OCI-LY1 (cell line): ENCODE data around the gene PDE9A.

Experiments used
- H2AFZ ChIP-seq: fragments of 200-600 bp; sonication (generic), shearing (Covaris generic); 2 replicates; pipeline ENCODE4 v1.6.0; 2014; ENCODE audit warnings: antibody characterized with exemption, mild to moderate bottlenecking, low read length
- H3F3A ChIP-seq: fragments of 200-600 bp; sonication (generic), shearing (Covaris generic); 2 replicates; pipeline ENCODE4 v1.6.0; 2014; ENCODE audit warnings: mild to moderate bottlenecking, antibody characterized with exemption, low read length, moderate library complexity; ENCODE audit not compliant: insufficient read depth
- H3K27ac ChIP-seq: fragments of 200-600 bp; sonication (generic); 2 replicates; pipeline ENCODE4 v1.5.1; 2014; ENCODE audit warnings: low read length, mixed run types, mild to moderate bottlenecking, low read depth; ENCODE audit not compliant: poor library complexity, severe bottlenecking
- H3K27me3 ChIP-seq: fragments of 200-600 bp; sonication (generic); 2 replicates; pipeline ENCODE4 v1.6.0; 2014; ENCODE audit warnings: antibody characterized with exemption, mild to moderate bottlenecking, low read length, moderate library complexity; ENCODE audit not compliant: insufficient read depth
- H3K36me3 ChIP-seq: fragments of 200-600 bp; sonication (generic); 2 replicates; pipeline ENCODE4 v1.6.1; 2014; ENCODE audit warnings: mild to moderate bottlenecking, antibody characterized with exemption, low read length, moderate library complexity, mixed read lengths; ENCODE audit not compliant: insufficient read depth
- H3K4me1 ChIP-seq: fragments of 200-600 bp; sonication (generic); 2 replicates; pipeline ENCODE4 v1.5.1; 2014; ENCODE audit warnings: mild to moderate bottlenecking, low read length, moderate library complexity; ENCODE audit not compliant: insufficient read depth, severe bottlenecking
- H3K4me2 ChIP-seq: fragments of 200-600 bp; sonication (generic), shearing (Covaris generic); 2 replicates; pipeline ENCODE4 v1.6.1; 2014; ENCODE audit warnings: low read length
- H3K4me3 ChIP-seq: fragments of 200-600 bp; sonication (generic); 2 replicates; pipeline ENCODE4 v1.5.1; 2014; ENCODE audit warnings: low read length, low read depth, mild to moderate bottlenecking, mixed read lengths; ENCODE audit not compliant: poor library complexity, severe bottlenecking
- H3K79me2 ChIP-seq: fragments of 200-600 bp; shearing (Covaris generic); 2 replicates; pipeline ENCODE4 v1.6.1; 2016; ENCODE audit warnings: mixed run types, low read length, mixed read lengths; ENCODE audit not compliant: insufficient read depth
- H3K9ac ChIP-seq: fragments of 200-600 bp; sonication (generic), shearing (Covaris generic); 2 replicates; pipeline ENCODE4 v1.6.1; 2014; ENCODE audit warnings: mild to moderate bottlenecking, low read length, mixed read lengths
- H3K9me2 ChIP-seq: fragments of 200-600 bp; sonication (generic), shearing (Covaris generic); 2 replicates; pipeline ENCODE4 v1.6.1; 2014; ENCODE audit warnings: low read depth, mild to moderate bottlenecking, low read length, mixed read lengths
- H3K9me3 ChIP-seq: fragments of 200-600 bp; shearing (Covaris generic); 2 replicates; pipeline ENCODE4 v1.6.1; 2014; ENCODE audit warnings: low read length, mixed read lengths
- H4K20me1 ChIP-seq: fragments of 200-600 bp; sonication (generic), shearing (Covaris generic); 2 replicates; pipeline ENCODE4 v1.6.0; 2016; ENCODE audit warnings: mild to moderate bottlenecking, low read length; ENCODE audit not compliant: insufficient read depth
- EZH2 ChIP-seq: fragments of 200-600 bp; sonication (generic), shearing (Covaris generic); IDR thresholded peaks from 2 replicates; pipeline ENCODE4 v1.8.0; 2017; ENCODE audit warnings: borderline replicate concordance, mixed run types, mild to moderate bottlenecking, antibody characterized with exemption, low read length, moderate library complexity, mixed read lengths
- TF ChIP-seq, protein P1 (sequence below): fragments of 200-600 bp; sonication (generic), shearing (Covaris generic); IDR thresholded peaks from 2 replicates; pipeline ENCODE4 v1.5.1; 2017; ENCODE audit warnings: mild to moderate bottlenecking, antibody characterized with exemption, low read length, moderate library complexity, mixed read lengths

The PDE9A gene

GRCh38 chr21:42629933-42630589 is 23.4 kb upstream of the PDE9A start:
- no peak for TF ChIP-seq EZH2
- TF ChIP-seq, protein P1, sequence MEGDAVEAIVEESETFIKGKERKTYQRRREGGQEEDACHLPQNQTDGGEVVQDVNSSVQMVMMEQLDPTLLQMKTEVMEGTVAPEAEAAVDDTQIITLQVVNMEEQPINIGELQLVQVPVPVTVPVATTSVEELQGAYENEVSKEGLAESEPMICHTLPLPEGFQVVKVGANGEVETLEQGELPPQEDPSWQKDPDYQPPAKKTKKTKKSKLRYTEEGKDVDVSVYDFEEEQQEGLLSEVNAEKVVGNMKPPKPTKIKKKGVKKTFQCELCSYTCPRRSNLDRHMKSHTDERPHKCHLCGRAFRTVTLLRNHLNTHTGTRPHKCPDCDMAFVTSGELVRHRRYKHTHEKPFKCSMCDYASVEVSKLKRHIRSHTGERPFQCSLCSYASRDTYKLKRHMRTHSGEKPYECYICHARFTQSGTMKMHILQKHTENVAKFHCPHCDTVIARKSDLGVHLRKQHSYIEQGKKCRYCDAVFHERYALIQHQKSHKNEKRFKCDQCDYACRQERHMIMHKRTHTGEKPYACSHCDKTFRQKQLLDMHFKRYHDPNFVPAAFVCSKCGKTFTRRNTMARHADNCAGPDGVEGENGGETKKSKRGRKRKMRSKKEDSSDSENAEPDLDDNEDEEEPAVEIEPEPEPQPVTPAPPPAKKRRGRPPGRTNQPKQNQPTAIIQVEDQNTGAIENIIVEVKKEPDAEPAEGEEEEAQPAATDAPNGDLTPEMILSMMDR = no peak
- no peak overlapping the region for H3K4me3 ChIP-seq
- H3K9me2 ChIP-seq = no peaks in the 10 kb centered on the region
- no peak overlapping the region for H2AFZ ChIP-seq
- H3K36me3 ChIP-seq = no peaks in the 10 kb centered on the region
- H3K4me1 ChIP-seq = no peaks in the 10 kb centered on the region
- no peak overlapping the region for H3K27ac ChIP-seq
- H3K27me3 ChIP-seq = peaks cover 3% of the 10 kb centered on the region; the same call in 1 of the 2 replicates
- H3K9me3 ChIP-seq = no peaks in the 10 kb centered on the region
- no peaks in the 10 kb centered on the region for H3F3A ChIP-seq
- H4K20me1 ChIP-seq = no peaks in the 10 kb centered on the region
- H3K79me2 ChIP-seq = no peaks in the 10 kb centered on the region
- H3K4me2 ChIP-seq = no peak overlapping the region
- no peak overlapping the region for H3K9ac ChIP-seq

GRCh38 chr21:42630626-42631025 is 22.8 kb upstream of the PDE9A start:
- Histone ChIP-seq H4K20me1 (no peaks in the 10 kb centered on the region), H3K9me3 (no peaks in the 10 kb centered on the region), H3K4me2 (no peak overlapping the region), H3K36me3 (no peaks in the 10 kb centered on the region), H2AFZ (no peak overlapping the region), H3F3A (no peaks in the 10 kb centered on the region), H3K4me3 (no peak overlapping the region), H3K9me2 (no peaks in the 10 kb centered on the region), H3K27ac (no peak overlapping the region), H3K27me3 (peaks cover 3% of the 10 kb centered on the region; the same call in 1 of the 2 replicates), H3K79me2 (no peaks in the 10 kb centered on the region), H3K4me1 (no peaks in the 10 kb centered on the region), H3K9ac (no peak overlapping the region)
- TF ChIP-seq, protein P1 = no peak

GRCh38 chr21:42631142-42631541 is 22.3 kb upstream of the PDE9A start:
- no peaks in the 10 kb centered on the region for H3K9me3 ChIP-seq
- no peak overlapping the region for H3K4me2 ChIP-seq
- no peaks in the 10 kb centered on the region for H3K9me2 ChIP-seq
- no peak overlapping the region for H3K27ac ChIP-seq
- H3F3A ChIP-seq = no peaks in the 10 kb centered on the region
- H3K4me1 ChIP-seq = no peaks in the 10 kb centered on the region
- no peaks in the 10 kb centered on the region for H3K36me3 ChIP-seq
- H3K4me3 ChIP-seq = no peak overlapping the region
- no peak overlapping the region for H2AFZ ChIP-seq
- no peaks in the 10 kb centered on the region for H4K20me1 ChIP-seq
- peaks cover 3% of the 10 kb centered on the region; the same call in 1 of the 2 replicates for H3K27me3 ChIP-seq
- no peak overlapping the region for H3K9ac ChIP-seq
- H3K79me2 ChIP-seq = no peaks in the 10 kb centered on the region
- no peak for TF ChIP-seq EZH2
- TF ChIP-seq, protein P1 = no peak
